Stimulated activated naive CD4-positive, alpha-beta T cell (primary cell): ENCODE results near the gene LRG1.
"Not testable (repeated sequence)": the region's sequence is repeated elsewhere in the genome, so short reads cannot be mapped to it uniquely, and the experiment has no call there.

ENCODE experiments used
- DNase-seq, 6 experiments: peaks; one replicate each; lab custom pipeline; 2025; lab: John Stamatoyannopoulos, UW

Gene LRG1

DNA sequence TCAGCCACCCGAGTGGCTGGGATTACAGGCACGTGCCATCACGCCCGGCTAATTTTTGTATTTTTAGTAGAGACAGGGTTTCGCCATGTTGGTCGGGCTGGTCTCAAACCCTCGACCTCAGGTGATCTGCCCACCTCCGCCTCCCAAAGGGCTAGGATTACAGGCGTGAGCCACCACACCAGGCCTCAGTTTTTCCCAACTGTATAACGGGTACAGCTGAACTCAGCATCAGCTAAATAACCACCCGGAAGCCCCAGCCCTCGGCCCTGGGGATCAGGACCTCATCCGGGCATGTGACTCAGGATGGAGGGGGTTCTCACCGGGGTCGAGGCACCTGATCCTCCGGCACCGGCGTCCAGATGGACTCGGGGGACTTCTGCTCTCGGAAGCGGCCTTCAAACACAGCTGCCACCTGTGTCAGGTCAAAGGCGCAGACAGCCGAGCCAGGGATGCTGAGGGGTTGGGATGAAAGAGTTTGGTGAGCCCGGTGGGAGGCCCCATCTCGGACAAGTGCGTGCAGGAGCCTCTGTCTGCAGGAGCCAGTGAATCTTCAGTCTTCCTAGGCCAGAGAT, 10.7 kb upstream of the LRG1 start:
- DNase-seq, result no peak

- no peak for DNase-seq
These were observed 10.2 kb upstream of the LRG1 start for GRCh38 chr19:4550018-4550417.

- no peak for DNase-seq
These were observed 8.4 kb upstream of the LRG1 start for GRCh38 chr19:4548238-4548584.

- DNase-seq, result no peak
These were observed 7.7 kb upstream of the LRG1 start for GRCh38 chr19:4547303-4548237.

DNA sequence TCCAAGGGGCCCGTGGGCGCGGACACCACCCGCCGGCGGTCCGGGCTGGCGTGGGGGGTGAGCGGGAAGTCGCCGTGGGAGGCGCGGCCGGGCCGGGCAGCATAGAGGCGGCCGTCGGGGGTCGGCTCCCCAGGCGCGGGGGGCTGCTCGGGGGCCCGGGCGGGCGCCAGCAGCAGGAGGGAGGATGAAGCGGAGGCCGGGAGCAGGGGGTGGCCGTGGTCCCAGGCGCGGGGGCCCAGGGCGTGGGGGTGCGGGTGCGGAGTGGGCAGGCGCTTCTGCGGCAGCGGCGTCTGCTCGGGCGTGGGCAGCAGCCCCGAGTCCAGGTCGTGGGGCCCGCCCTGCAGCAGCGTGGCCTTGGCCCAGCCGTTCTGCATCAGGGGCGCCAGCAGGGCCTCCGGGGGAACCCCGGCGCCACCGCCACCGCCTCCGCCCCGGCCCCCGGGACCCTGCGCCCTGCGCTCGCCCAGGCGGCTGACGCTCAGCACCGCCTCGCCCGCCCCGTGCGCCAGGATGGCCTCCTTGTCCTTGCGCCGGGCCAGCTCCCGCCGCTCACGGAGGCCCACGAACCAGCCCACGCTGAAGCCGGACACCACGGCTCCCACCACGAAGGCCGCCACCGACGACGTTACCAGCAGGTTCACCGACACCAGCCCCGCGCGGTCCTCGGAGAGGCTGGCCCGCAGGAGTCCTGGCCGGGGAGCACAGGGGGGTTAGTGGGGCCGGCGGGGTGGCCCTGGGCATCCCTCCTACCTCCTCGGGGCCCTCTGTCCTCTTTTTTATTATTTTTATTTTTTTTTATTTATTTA, 4.2 kb upstream of the LRG1 start:
- no peak for DNase-seq

- DNase-seq, result no peak
These were observed 3.3 kb upstream of the LRG1 start for GRCh38 chr19:4542896-4543841.

DNA sequence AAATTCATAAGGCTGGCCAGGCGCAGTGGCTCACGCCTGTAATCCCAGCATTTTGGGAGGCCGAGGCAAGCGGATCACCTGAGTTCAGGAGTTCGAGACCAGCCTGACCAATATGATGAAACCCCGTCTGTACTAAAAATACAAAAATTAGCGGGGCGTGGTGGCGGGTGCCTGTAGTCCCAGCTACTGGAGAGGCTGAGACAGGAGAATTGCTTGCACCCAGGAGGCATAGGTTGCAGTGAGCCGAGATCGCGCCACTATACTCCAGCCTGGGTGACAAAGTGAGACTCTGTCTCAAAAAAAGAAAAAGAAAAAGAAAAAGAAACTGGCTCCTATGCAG, 1.9 kb upstream of the LRG1 start:
- not testable (repeated sequence) for DNase-seq

- DNase-seq, result no peak
These were observed 1.4 kb upstream of the LRG1 start for GRCh38 chr19:4541114-4541805.

DNA sequence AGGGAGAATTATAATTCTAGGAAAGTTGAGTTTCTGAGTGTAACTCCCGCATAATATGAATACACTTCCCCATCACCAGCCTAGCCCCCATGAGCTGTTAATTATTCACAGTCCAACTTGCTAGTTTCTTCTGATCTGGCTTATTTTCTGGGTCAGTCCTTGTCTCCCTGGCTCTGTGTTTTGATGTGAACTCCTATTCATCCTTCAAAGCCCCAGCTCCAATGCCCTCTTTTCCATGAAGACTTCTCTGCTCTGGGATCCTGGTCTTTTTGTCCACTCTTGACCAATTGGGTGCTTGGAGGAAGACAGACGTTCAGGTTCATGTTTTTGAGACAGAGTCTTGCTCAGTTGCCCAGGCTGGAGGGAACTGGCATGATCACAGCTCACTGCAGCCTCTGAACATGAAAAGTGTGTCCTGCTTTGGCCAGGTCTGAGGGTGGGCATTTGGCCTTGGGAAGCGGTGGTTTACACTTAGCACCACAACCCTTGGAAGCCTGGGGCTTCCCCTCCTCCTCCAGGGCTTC, 605 bp downstream of the LRG1 start:
- DNase-seq, result no peak

GRCh38 chr19:4538601-4538954, 1.3 kb downstream of the LRG1 start:
- DNase-seq, result no peak

- DNase-seq, result no peak
These were observed 1.8 kb downstream of the LRG1 start for GRCh38 chr19:4537953-4538600.

- DNase-seq, result no peak
These were observed 3.0 kb downstream of the LRG1 start for GRCh38 chr19:4536798-4537197.

DNA sequence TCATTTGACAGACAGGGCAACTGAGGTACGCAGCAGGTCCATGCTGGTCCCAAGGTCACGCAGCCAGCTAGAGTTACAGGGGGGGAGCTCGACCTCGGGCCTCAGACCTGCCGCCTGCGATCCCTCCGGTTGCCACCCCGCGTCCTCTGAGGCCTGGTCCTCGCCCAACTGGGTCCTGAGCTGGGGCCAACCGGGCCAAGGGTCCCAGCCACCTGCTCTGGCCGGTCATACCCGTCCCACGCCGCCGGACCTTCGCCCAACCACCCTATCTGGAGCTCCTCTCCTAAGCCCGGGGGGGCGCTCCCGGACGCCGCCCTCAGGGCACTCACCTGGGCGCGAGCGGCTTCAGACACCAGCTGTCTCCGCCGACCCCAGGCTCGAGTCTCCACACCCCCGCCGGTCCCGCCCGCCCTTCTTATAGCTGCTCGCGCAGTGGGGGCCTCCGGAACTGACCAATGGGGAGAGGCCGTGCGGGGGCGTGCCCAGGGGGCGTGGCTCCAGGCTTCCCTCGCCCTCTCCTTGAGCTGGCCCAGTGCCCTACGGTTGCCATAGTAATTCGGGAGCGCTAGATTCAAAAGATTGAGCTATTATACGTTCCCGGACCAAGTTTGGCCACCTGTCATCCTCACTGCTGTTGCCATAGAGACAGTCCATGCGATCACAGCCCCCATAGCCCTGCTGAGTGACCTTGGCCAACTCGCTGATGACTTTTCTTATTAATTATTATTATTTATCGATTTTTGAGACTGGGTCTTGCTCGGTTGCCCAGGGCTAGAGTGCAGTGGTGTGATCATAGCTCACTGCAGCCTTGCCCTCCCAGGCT, 4.8 kb downstream of the LRG1 start, which contains the start of gene PLIN5:
Gene PLIN5, minus strand, starts transcription at position 389 of the 823 bp plus-strand sequence. CDS start 1,150 bp downstream, outside the sequence.
- peak in 5 of 6 experiments; percentile 10 to 36 (median 23) for DNase-seq

DNA sequence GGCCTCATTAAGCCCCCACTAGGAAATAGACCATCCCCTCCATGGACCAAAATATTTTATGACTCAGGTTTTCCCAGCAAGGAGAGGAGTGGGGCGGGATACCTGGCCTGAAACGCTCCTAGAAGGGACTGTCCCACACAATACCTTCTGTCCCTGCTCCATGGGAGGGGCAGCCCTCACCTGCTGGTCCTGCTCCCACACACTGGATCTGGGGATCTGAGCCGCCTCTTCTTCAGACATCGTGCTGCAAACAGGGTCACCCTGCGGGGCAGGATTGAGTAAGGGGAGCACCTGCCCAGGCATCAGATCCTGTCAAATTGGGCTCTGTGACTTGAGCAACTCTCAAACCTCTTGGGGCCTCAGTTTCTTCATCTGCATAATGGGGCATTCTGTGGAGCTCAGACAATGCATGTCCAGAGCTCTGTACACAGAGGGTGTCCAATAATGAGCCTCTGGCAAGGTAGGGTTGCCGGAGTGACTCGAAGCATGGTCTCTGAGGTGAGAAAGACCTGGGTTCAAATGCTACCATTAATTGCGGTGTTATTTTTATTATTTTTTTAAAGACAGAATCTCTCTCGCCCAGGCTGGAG, 5.9 kb downstream of the LRG1 start:
- DNase-seq, result no peak

GRCh38 chr19:4533334-4533733, 6.5 kb downstream of the LRG1 start:
- no peak for DNase-seq

- DNase-seq, result no peak
These were observed 8.2 kb downstream of the LRG1 start for GRCh38 chr19:4531562-4532165.

- no peak for DNase-seq
These were observed 9.8 kb downstream of the LRG1 start for GRCh38 chr19:4529924-4530522.

- DNase-seq, result no peak
These were observed 11.0 kb downstream of the LRG1 start for GRCh38 chr19:4528843-4529242.
